ENCODE measurements around the gene MACROD2.

- TF ChIP-seq EZH2 (IDR thresholded peaks at IDR 0.05; ENCODE audit: borderline replicate concordance, insufficient read depth, low read depth, low read length, poor library complexity, severe bottlenecking) (no peak), CTCF (IDR thresholded peaks at IDR 0.05) (no peak)
Measured at GRCh38 chr20:14777591-14777990, 782.3 kb downstream of the MACROD2 start.
